ENCODE measurements around the gene ZFAND3. TPM values are rescaled to one million over a fixed set of nuclear protein-coding genes. Genes with fewer than 3 reads are reported as not detected.

ZFAND3 gene
- polyA plus RNA-seq, 1 of the 3 experiments (the other 2 are of a cell fraction), result 16.7 TPM

- Histone ChIP-seq H3K4me1 (ENCODE audit: control insufficient read depth in 1 of 2, insufficient read depth in 2 of 2, low read depth in 1 of 2, low read length in 1 of 2) (peaks cover 6 to 10% of the 10 kb centered on the region in 2 experiments; a peak in 3 of 4 replicates), H3F3A (replicated peaks; ENCODE audit: insufficient read depth) (peaks cover 13% of the 10 kb centered on the region), H3K79me2 (ENCODE audit: insufficient read depth) (peaks cover 77% of the 10 kb centered on the region), H2AFZ (ENCODE audit: low read depth) (no peak overlapping the region), H3K9me2 (no peaks in the 10 kb centered on the region), H3K9me3 (no peaks in the 10 kb centered on the region), H3K9ac (no peak overlapping the region), H4K20me1 (ENCODE audit: insufficient read depth) (peaks cover 77% of the 10 kb centered on the region), H3K4me2 (no peak overlapping the region), H3K36me3 (replicated peaks in 1 of 2; ENCODE audit: control insufficient read depth in 1 of 2, insufficient read depth in 2 of 2, low read length in 1 of 2) (peaks cover 0 to 3% of the 10 kb centered on the region in 2 experiments), H3K27me3 (ENCODE audit: insufficient read depth) (no peaks in the 10 kb centered on the region), H3K4me3 (ENCODE audit: low read depth in 2 of 2, low read length in 1 of 2) (no peak overlapping the region), H3K27ac (ENCODE audit: low read depth in 2 of 2, low read length in 1 of 2) (no peak overlapping the region)
- no peak for TF ChIP-seq TCF12 (IDR thresholded peaks at IDR 0.05)
- no peak for TF ChIP-seq GATA2 (CRISPR knock-in tag; IDR thresholded peaks at IDR 0.05)
- TF ChIP-seq PBX3 (IDR thresholded peaks at IDR 0.05), result no peak
- TF ChIP-seq RAD21 (IDR thresholded peaks at IDR 0.05; ENCODE audit: low read length), result no peak
- TF ChIP-seq FOSL2 (IDR thresholded peaks at IDR 0.05; ENCODE audit: borderline replicate concordance, low read depth), result no peak
- TF ChIP-seq IRF3 (IDR thresholded peaks at IDR 0.05; ENCODE audit: low read depth, low read length), result no peak
- no peak for TF ChIP-seq SIN3A (IDR thresholded peaks at IDR 0.05; ENCODE audit: borderline replicate concordance, low read depth, low read length)
- TF ChIP-seq RXRA (IDR thresholded peaks at IDR 0.05; ENCODE audit: borderline replicate concordance, low read depth), result no peak
- ChIA-PET POLR2A (interaction anchor here (0.6 kb wide), 1 partner anchor 37 kb away, joined by 4 read pairs; no protein-coding TSS in a partner anchor), CTCF (no interaction called here)
- no peak for DNase-seq
- 88% methylated on average over 1 of the region's 1 CpG for WGBS (ENCODE audit: low lambda C conversion rate)
Measured at GRCh38 chr6:38040254-38040653, 220.7 kb downstream of the ZFAND3 start.

GRCh38 chr6:38043259-38043753 is 223.8 kb downstream of the ZFAND3 start:
- 85% methylated on average over 3 of the region's 3 CpGs for WGBS (ENCODE audit: low lambda C conversion rate)
- POLR2A ChIA-PET, result no interaction called here
- peaks cover 80% of the 10 kb centered on the region for H4K20me1 ChIP-seq (ENCODE audit: insufficient read depth)
- no peaks in the 10 kb centered on the region for H3K36me3 ChIP-seq (replicated peaks in 1 of 2; ENCODE audit: control insufficient read depth in 1 of 2, insufficient read depth in 2 of 2, low read length in 1 of 2)
- no peak for DNase-seq
- no peak overlapping the region for H2AFZ ChIP-seq (ENCODE audit: low read depth)
- H3K4me1 ChIP-seq (ENCODE audit: control insufficient read depth in 1 of 2, insufficient read depth in 2 of 2, low read depth in 1 of 2, low read length in 1 of 2), result peaks cover 5 to 10% of the 10 kb centered on the region in 2 experiments; a peak in 3 of 4 replicates
- H3K9ac ChIP-seq, result no peak overlapping the region
- H3K27ac ChIP-seq (ENCODE audit: low read depth in 2 of 2, low read length in 1 of 2), result no peak overlapping the region
- H3K4me3 ChIP-seq (ENCODE audit: low read depth in 2 of 2, low read length in 1 of 2), result no peak overlapping the region
- H3K9me2 ChIP-seq, result no peaks in the 10 kb centered on the region
- CTCF ChIA-PET, result interaction anchor here (0.6 to 6.7 kb wide), 2 partner anchors 9 to 558 kb away, joined by 3 to 32 read pairs; no protein-coding TSS in a partner anchor
- peaks cover 81% of the 10 kb centered on the region for H3K79me2 ChIP-seq (ENCODE audit: insufficient read depth)
- no peak for TF ChIP-seq SIN3A (IDR thresholded peaks at IDR 0.05; ENCODE audit: borderline replicate concordance, low read depth, low read length)
- no peak for TF ChIP-seq USF1 (IDR thresholded peaks at IDR 0.05; ENCODE audit: borderline replicate concordance, low read depth)
- TF ChIP-seq REST (IDR thresholded peaks at IDR 0.05; ENCODE audit: low read depth, low read length), result no peak
- no peak for TF ChIP-seq TAF1 (IDR thresholded peaks at IDR 0.05; ENCODE audit: borderline replicate concordance, low read depth, low read length)
- no peak for TF ChIP-seq USF2 (IDR thresholded peaks at IDR 0.05; ENCODE audit: borderline replicate concordance, low read depth, low read length)
- no peak for TF ChIP-seq POLR2AphosphoS5 (IDR thresholded peaks at IDR 0.05; ENCODE audit: low read depth, low read length)
- no peak for TF ChIP-seq RAD21 (IDR thresholded peaks at IDR 0.05; ENCODE audit: low read length)
- TF ChIP-seq TEAD4 (IDR thresholded peaks at IDR 0.05; ENCODE audit: borderline replicate concordance, insufficient read depth), result no peak
- no peak for TF ChIP-seq FOSL2 (IDR thresholded peaks at IDR 0.05; ENCODE audit: borderline replicate concordance, low read depth)
- TF ChIP-seq ELF1 (IDR thresholded peaks at IDR 0.05), result no peak
- no peak for TF ChIP-seq RFX5 (IDR thresholded peaks at IDR 0.05; ENCODE audit: low read length)
- H3F3A ChIP-seq (replicated peaks; ENCODE audit: insufficient read depth), result peaks cover 13% of the 10 kb centered on the region
- no peak overlapping the region for H3K4me2 ChIP-seq
- H3K9me3 ChIP-seq, result no peaks in the 10 kb centered on the region
- no peaks in the 10 kb centered on the region for H3K27me3 ChIP-seq (ENCODE audit: insufficient read depth)

Measured in SK-N-SH (cell line).